GM19193 (cell line): ENCODE results near the gene EWSR1.

ENCODE experiments used
- POLR2A ChIP-seq: IDR thresholded peaks from 4 replicates; pipeline ENCODE4 v1.6.1; 2011; ENCODE audit not compliant: insufficient read depth, insufficient read length; ENCODE audit errors: extremely low read depth

The EWSR1 gene

DNA sequence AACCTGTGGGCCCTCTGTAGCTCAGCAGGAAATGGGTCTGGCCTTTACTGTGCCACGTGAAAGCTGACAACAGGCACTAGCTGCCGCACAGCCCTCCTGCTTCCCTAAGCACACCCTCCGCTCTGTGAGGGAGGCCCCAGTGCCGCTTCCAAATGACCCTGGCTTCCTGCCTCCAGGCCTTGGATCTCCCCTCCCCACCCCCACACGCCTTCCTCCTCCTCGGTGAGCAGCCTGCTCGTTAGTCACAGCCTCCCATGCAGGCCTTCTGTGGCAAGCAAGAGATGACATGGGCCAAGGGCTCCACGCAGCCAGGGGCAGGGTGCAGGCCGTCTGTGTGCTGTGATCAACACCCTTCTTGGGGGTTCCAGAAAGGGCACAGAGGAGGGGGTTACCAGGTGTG lies 62.7 kb downstream of the EWSR1 start:
- TF ChIP-seq POLR2A, result no peak

DNA sequence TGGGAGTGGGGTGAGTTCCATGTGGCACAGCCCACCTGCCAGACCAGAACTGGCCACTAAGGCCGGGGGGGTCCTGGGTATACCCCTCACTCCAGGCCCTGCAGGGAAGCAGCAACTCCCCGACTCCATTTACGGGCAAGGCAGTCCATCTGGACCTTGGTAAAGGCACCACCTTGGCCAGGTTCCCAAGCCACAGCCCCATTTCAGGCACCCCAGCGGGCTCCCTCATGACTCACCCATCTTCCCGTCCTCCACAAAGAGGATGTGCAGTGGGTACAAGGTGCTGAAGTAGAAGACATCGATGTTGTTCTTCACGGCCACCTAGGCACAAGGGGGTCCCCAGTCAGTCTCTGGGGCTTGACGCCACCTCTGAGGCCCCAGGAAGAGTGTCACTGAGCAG lies 63.1 kb downstream of the EWSR1 start:
- TF ChIP-seq POLR2A, result no peak

DNA sequence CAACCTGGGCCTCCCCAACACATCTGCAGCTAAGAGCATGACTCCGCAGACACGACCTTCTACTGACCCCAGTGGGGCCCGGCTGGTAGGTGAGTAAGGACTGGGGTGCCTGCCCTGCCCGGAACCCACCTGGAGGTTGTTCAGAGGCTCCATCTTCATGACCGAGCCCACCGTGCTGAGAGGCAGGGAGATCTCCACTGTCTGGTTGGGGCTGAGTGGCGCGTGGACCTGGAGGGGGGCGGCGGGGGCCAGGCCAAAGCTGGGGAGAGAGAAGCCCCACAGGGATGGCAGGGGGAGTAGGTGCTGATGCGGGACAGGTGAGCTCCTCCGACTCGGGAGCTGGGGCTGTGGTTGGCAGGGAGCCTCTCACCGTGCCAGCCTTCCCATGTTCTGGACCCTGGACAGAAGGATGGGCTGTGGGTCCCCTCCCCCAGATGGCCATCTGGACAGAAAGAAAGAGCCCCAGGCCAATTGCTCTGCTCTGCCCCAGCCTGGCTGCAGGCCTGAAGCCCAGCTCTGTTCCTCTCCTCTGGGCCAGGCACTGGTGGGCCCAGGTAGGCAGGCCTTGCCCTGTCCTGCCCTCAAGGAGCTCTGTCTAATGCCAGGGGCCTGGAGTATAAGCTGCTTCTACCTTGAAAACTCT lies 63.7 kb downstream of the EWSR1 start:
- TF ChIP-seq POLR2A, result no peak

DNA sequence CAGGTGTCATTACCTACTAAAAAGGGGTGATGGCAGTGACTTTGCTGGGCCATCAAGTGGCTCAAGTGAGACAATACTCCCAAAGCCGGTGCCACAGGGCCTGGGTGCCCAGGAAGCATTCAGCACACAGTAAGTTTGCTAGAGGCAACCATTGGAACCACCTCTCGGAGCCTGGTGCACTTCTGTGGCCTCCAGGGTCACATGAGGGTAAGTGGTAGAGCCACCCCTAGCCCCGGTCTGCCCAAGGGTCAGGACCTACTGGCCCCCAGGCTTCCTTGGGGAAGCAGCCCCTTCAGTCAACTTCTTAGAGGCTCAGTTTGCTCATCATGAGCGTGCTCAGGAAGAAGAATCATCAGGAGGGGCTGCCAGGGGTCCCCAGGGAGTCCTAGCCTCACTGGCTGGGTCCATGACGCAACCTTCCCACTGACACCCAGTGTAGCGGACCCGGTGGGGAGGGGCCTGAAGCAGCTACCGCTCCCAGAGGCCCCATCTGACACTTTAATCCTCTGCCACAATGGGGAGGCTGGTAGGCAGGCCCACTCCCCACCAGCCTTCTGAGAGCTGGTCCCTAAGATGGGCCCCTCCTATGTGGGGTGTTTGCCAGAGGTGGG lies 64.9 kb downstream of the EWSR1 start:
- TF ChIP-seq POLR2A, result no peak

DNA sequence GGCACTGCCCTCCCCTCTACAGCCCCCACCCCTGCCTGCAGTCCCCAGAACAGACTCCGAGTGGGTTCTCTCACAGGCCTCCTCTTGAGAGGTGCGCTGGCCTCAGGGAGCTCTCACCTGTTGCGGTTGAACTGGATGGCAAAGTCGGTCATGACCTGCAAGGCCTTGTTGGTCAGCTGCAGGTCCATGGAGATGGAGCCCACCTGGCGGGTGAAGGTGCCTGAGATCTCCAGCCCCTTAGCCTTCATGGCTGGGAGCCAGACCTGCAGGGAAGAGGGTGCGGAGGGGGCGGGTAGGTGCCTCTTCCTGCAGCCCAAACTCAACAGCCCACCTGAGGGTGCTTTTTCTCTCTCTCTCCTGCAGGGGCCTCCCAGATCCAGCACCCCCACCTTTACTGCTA lies 66.1 kb downstream of the EWSR1 start:
- TF ChIP-seq POLR2A, result no peak

DNA sequence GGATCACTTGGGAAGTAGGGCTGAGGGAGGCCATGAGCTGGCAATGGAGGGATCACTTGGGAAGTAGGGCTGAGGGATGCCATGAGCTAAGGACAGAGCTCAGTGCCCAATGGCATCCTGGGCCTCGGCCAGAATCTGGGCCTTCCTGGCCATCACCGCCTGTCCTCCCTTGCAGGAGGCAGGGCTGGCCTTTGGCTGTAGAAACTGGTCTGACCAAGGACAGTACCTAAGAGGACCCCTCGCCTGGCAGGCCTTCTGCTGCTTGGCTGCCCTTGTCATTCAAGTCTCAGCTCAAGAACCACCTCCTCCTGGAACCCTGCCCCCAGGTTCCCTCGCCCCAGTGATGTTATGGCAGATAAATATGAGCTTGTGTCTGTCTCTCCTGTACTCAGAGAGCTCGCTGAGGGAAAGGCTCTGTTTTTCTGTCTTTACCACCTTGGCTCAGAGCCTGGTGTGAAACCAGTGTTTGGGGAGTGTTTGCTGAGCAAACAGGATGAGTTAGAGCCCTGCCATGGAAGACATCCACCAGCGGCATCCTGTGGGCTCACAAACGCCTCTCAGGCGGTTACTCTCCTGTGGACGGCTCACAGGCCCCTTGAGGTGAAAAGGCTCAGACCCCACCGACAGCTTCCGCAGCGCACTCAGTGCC lies 66.8 kb downstream of the EWSR1 start:
- TF ChIP-seq POLR2A, result no peak

DNA sequence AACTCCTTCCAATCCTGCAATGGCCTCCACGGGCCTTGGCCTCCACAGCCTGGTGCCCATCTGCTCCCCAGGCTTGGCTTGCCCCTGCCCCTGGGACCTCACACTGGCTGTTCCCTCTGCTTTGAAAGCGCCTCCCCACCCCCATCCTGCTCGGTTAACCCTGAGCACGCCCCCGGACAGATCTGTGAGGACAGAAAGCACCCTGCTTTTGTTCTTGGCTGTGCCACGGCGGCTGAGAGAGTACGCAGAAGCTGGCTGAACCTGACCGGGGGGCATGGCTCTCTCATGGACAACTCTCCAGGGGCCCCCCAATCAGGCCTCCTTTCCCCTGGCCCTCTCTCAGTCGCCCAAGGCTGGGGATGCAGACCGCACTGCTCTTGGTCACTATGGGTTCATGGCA lies 67.6 kb downstream of the EWSR1 start:
- no peak for TF ChIP-seq POLR2A

DNA sequence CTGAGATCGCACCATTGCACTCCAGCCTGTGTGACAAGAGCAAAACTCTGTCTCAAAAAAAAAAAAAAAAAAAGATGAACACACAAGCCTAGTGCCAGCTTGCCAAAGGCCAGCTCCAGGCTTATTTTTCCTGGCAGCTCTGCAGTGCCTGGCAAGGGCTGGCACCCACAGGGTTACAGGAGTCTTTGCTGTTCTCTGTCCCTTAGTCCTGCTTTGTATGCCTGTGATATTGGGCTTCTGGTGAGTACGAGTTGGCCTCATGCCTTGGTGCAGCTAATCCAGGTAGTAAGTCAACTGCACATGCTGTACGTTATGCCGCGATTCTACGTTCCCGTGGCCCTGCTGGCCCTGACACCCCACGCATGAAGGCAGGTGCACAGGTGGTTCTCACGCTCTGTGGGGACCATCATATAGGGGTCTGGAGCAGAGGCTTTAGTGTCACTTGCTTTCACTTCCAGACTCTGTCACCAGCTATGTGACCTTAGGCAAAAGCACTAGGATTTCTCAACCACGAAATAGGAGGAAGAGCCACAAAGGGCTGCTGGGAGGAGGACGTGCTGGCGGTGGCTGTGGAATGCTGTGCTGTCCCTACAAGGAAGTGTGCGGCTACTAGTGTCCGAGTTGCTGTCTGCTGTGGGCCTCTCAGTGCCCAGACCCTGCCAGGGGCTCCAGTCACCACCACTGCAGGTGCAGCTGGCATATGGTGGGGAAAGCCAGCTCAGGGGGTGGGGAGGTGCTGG lies 68.9 kb downstream of the EWSR1 start:
- TF ChIP-seq POLR2A, result no peak

DNA sequence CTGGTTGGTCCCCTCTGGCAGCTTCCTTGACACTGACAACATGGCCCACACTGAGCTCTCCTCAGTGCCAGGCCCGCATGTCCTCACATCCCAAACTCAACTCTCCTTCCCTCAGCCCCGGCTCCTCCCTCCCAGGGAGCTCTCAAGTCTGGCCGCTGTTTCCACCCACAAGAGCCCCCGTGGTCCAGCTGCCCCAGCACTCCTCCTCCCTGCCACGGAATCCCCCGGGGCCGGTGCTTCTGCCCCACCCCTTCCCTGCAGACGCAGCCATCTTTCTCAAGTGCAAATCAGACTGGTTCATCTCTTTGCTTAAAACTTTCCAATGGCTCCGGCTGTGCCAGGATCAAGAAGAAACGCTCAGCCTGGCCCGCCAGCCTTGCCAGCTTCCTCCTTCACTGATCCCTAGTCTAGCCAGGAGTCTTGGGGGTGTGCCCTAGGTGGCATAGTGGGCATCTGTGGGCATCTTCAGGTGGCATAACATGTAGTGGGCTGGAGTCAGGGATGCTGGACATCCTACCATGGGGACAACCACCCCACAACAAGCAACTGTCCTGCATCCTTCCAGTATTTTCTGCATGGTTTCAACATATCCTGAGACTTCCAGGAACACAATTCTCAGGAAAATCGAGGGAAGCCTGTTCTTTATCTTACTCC lies 69.7 kb downstream of the EWSR1 start:
- no peak for TF ChIP-seq POLR2A

DNA sequence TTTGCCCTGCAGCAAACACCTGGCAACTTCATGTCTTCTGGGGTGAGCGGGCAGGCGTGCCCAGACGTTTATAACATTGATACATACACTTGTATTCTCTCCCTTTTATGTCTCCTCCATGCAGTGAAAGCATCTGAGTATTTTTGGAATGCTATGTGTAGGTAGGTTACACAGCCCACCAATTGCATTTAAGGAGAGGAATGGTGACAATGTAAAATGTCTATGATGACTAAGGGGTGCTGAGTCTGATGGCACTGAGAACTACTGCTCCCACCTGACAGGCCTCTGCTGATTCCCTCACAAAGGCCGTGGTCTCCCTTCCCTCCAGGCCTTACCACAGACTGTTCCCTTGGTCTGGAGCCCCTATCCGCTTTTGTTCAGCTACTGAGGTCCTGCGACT lies 70.3 kb downstream of the EWSR1 start:
- no peak for TF ChIP-seq POLR2A

DNA sequence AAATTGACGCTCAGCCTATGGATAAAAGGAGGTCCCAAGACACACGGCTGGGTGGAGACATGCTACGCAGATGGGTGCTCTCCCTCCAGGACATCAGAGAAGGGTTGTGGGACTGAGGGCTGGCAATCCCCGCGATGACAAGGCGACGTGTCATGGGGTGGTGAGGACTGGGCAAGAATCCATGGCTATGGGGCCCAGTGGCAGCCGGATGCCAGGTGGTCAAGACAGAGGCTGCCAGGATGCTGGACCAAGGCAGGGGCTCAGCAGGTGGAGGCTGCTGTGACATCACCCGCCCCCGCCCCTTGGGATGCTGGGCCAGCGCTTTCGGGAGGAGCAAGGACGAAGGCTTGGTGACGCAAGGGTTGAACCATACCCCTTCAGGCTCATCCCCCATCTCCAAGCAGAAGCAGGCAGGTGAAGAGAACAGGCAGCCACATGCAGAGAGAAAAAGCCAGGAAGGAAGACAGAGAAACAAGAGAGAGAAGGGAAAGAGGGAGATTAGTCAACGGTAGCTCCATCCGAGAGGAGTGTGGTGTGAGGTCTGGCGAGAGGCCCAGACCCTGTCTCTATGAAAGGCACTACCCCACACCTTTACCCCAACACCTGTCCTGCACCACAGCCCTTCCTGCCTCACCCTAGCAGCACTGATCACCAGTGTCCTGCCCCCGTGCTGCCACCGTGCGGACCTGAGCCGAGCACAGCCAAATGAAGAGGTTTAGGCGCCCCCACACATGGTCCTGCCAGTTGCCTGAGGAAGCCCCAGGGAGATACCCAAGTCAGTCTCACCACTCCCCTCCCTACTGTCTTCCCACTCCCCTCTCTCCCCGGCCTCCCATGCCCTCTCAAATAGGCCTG lies 71.5 kb downstream of the EWSR1 start:
- TF ChIP-seq POLR2A, result no peak

DNA sequence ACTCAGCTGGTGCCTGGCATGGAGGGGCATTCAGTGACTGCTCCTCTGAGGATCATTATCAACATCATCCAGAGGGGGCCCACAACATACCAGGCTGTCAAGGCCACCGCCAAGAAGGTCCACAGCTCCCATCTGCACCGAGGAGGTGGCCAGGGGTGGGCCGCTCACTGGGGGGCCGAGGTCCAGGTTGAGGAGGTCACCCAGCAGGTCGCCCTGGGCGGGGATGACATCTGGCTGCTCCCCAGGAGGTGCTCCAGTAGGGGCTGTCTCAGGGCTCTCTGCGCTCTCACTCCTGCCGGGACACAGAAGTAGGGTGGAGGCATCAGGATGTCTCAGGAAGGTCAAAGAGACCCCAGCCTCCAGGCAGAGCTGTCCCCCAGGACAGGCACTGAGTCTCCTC lies 72.5 kb downstream of the EWSR1 start:
- TF ChIP-seq POLR2A, result no peak

DNA sequence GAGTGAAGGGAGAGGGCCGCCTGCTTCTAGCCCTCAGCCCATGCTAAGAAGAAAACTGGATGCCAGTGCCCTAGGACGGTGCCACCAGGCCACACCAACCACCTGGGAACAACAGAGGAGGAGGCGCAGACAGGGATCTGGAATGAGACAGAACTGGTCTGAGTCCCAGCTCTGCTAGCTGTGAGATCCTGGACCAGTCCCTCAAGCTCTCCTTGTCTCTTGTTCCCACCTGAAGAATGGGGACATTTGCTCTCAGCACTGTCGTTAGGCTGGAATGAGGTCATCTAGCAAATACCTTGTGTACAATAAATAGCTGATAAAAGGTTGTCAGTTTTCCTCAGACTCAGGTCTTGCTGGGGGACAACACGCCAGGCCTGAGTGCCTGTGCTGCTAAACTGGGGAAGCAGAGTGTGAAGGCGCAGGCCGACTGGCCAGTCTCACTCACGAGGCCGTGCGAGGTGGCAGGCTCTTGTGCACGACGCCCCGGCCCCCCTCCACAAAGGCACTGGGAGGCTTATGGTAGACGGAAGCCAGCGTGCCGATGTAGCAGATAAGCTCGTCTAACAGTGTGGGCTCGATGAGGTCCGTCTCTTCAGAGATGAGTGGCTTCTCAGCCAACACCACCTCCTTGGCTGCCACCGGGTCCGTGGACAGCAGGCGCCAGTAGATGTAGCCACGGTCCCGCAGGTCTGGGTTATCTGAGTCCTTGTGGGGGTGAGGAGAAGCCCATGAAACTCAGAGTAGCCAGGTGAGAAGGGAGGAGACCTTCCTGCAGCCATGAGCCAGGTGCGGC lies 73.2 kb downstream of the EWSR1 start:
- TF ChIP-seq POLR2A, result no peak

DNA sequence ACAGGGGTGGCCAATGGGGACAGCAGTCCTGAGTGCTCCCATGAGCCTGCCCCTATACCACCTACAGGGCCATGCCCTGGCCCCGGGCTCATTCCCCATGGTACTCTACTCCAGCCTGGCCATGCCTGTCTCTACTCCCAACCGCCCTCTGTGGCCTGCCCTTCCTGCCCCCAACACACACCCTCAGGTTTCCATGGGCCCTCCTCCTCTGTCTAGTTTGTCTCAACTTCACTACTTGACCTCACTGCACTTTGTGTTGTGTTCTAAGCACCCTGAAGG lies 73.7 kb downstream of the EWSR1 start:
- TF ChIP-seq POLR2A, result no peak

DNA sequence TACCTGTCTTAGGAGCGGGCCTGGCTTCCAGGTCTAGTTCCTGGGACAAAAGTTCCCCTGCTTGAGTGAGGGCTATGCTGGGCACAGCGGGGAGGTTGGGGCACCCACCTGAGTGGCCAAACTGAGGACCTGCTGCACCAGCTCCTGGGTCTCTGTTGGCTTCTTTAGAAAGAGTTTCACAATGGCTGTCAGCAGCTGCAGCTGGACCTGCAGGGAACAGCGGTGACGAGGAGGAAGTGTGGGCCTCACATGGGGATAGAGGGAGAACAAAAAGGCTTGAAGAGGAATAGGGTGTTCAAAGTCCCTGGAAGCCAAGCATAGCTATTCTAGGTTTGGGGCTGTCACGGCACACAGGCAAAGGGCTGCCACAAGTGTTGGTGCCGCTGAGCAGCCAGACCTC lies 74.1 kb downstream of the EWSR1 start:
- no peak for TF ChIP-seq POLR2A
